Measurements from ENCODE around the gene SLC25A48.

DNA sequence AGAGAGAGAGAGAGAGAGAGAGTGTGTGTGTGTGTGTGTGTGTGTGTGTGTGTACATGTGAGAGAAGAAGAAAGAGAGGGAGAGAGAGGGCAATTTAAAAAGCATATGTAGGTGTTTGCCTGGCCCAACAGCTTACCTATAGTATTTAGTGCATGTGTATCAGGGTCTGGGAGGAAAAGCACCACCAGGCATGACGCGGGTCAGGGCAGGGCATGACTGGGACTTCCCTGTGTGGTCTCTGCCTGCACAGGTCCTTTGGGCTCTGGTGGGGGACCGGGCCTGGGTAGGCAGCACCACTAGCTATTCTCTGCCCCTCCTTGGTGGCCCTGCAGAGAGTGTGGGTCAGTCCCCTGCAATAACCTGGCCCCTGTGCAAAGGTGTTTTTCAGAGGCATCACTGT is 45.1 kb downstream of the SLC25A48 start:
- TF ChIP-seq, protein P1, sequence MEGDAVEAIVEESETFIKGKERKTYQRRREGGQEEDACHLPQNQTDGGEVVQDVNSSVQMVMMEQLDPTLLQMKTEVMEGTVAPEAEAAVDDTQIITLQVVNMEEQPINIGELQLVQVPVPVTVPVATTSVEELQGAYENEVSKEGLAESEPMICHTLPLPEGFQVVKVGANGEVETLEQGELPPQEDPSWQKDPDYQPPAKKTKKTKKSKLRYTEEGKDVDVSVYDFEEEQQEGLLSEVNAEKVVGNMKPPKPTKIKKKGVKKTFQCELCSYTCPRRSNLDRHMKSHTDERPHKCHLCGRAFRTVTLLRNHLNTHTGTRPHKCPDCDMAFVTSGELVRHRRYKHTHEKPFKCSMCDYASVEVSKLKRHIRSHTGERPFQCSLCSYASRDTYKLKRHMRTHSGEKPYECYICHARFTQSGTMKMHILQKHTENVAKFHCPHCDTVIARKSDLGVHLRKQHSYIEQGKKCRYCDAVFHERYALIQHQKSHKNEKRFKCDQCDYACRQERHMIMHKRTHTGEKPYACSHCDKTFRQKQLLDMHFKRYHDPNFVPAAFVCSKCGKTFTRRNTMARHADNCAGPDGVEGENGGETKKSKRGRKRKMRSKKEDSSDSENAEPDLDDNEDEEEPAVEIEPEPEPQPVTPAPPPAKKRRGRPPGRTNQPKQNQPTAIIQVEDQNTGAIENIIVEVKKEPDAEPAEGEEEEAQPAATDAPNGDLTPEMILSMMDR (IDR thresholded peaks at IDR 0.05), result no peak
- TF ChIP-seq POLR2A (IDR thresholded peaks at IDR 0.05), result no peak
